GM06990 (cell line): ENCODE results near the gene PEAR1.

Experiments
- DNase-seq: peaks from one replicate; pipeline ENCODE4 v3.0.0-alpha.2; 2011; ENCODE audit not compliant: insufficient read length; ENCODE audit errors: extremely low read depth
- H3K27me3 ChIP-seq: replicated peaks from 2 replicates; pipeline ENCODE4 v1.6.0; 2011; ENCODE audit warnings: low read length; ENCODE audit not compliant: control insufficient read depth, insufficient read depth
- H3K36me3 ChIP-seq: 2 replicates; pipeline ENCODE4 v1.5.1; 2011; ENCODE audit warnings: low read length; ENCODE audit not compliant: control insufficient read depth, insufficient read depth
- H3K4me3 ChIP-seq: replicated peaks from 2 replicates; pipeline ENCODE4 v1.5.1; 2011; ENCODE audit warnings: low read depth, mild to moderate bottlenecking, control low read depth, low read length
- CTCF ChIP-seq: IDR thresholded peaks from 2 replicates; pipeline ENCODE4 v1.5.1; 2011; ENCODE audit warnings: low read length, control low read depth, mild to moderate bottlenecking, inconsistent platforms; ENCODE audit not compliant: insufficient read depth, poor library complexity, severe bottlenecking

The PEAR1 gene

GRCh38 chr1:156845953-156846545, 47.5 kb upstream of the PEAR1 start:
- Histone ChIP-seq H3K36me3 (no peaks in the 10 kb centered on the region), H3K4me3 (no peak overlapping the region), H3K27me3 (peaks cover 2% of the 10 kb centered on the region)
- no peak for TF ChIP-seq CTCF
- no peak for DNase-seq

- H3K27me3 ChIP-seq, result peaks cover 2% of the 10 kb centered on the region
- no peak for DNase-seq
- H3K36me3 ChIP-seq, result no peaks in the 10 kb centered on the region
- no peak overlapping the region for H3K4me3 ChIP-seq
- no peak for TF ChIP-seq CTCF
Observed at GRCh38 chr1:156846643-156847042, 46.9 kb upstream of the PEAR1 start.

GRCh38 chr1:156847591-156848460, 45.7 kb upstream of the PEAR1 start:
- no peak for TF ChIP-seq CTCF
- DNase-seq, result no peak
- Histone ChIP-seq H3K4me3 (no peak overlapping the region), H3K27me3 (peaks cover 2% of the 10 kb centered on the region), H3K36me3 (no peaks in the 10 kb centered on the region)

- Histone ChIP-seq H3K27me3 (peaks cover 2% of the 10 kb centered on the region; the same call in 1 of the 2 replicates), H3K36me3 (no peaks in the 10 kb centered on the region), H3K4me3 (no peak overlapping the region)
- TF ChIP-seq CTCF, result no peak
- DNase-seq, result no peak
Observed at GRCh38 chr1:156848461-156849150, 44.9 kb upstream of the PEAR1 start.

GRCh38 chr1:156849151-156849496, 44.4 kb upstream of the PEAR1 start:
- Histone ChIP-seq H3K4me3 (no peak overlapping the region), H3K27me3 (peaks cover 2% of the 10 kb centered on the region; the same call in 1 of the 2 replicates), H3K36me3 (no peaks in the 10 kb centered on the region)
- DNase-seq, result no peak
- TF ChIP-seq CTCF, result no peak
